Measurements from ENCODE around the gene CDS2.

CDS2 gene

GRCh38 chr20:5153612-5154542 lies 27.1 kb downstream of the CDS2 start:
- DNase-seq: no peak

- DNase-seq: no peak
Measured at GRCh38 chr20:5154543-5154925, 27.7 kb downstream of the CDS2 start.

GRCh38 chr20:5155404-5155803 lies 28.6 kb downstream of the CDS2 start:
- DNase-seq: no peak

- no peak for DNase-seq
Measured at GRCh38 chr20:5156675-5157448, 30.1 kb downstream of the CDS2 start.

- DNase-seq: no peak
Measured at GRCh38 chr20:5159928-5160327, 33.1 kb downstream of the CDS2 start.

- no peak for DNase-seq
Measured at GRCh38 chr20:5160882-5161281, 34.1 kb downstream of the CDS2 start.

- no peak for DNase-seq
Measured at GRCh38 chr20:5161536-5162164, 34.8 kb downstream of the CDS2 start.

- no peak for DNase-seq
Measured at GRCh38 chr20:5164645-5165625, 38.1 kb downstream of the CDS2 start.

GRCh38 chr20:5168651-5169396 lies 42.0 kb downstream of the CDS2 start:
- no peak for DNase-seq

- DNase-seq: no peak
Measured at GRCh38 chr20:5170341-5170740, 43.5 kb downstream of the CDS2 start.

- DNase-seq: no peak
Measured at GRCh38 chr20:5171064-5171789, 44.4 kb downstream of the CDS2 start.

- DNase-seq: no peak
Measured at GRCh38 chr20:5171790-5172164, 45.0 kb downstream of the CDS2 start.

- DNase-seq: no peak
Measured at GRCh38 chr20:5172167-5172601, 45.4 kb downstream of the CDS2 start.

- no peak for DNase-seq
Measured at GRCh38 chr20:5172903-5173463, 46.2 kb downstream of the CDS2 start.

- DNase-seq: no peak
Measured at GRCh38 chr20:5173751-5174150, 46.9 kb downstream of the CDS2 start.

GRCh38 chr20:5177071-5177470 lies 50.3 kb downstream of the CDS2 start:
- DNase-seq: no peak

- no peak for DNase-seq
Measured at GRCh38 chr20:5178046-5178445, 51.2 kb downstream of the CDS2 start.

GRCh38 chr20:5180421-5180820 lies 53.6 kb downstream of the CDS2 start:
- no peak for DNase-seq

- DNase-seq: no peak
Measured at GRCh38 chr20:5180933-5181332, 54.1 kb downstream of the CDS2 start.

GRCh38 chr20:5181492-5181891 lies 54.7 kb downstream of the CDS2 start:
- no peak for DNase-seq

- DNase-seq: no peak
Measured at GRCh38 chr20:5181958-5182357, 55.1 kb downstream of the CDS2 start.
